GM18517 (cell line): ENCODE data around the gene ACSBG1.

Experiments
- ATAC-seq: cut with Tn5 transposase; IDR thresholded peaks from one replicate; pipeline ENCODE4 v1.9.1; 2021; ENCODE audit warnings: mild to moderate bottlenecking, moderate library complexity; ENCODE audit not compliant: unreplicated experiment

Gene ACSBG1

GRCh38 chr15:78133801-78134200, 100.6 kb downstream of the ACSBG1 start:
- ATAC-seq = no peak

GRCh38 chr15:78131295-78132061, 102.9 kb downstream of the ACSBG1 start, which contains the start of gene CIB2:
CIB2 (minus strand) TSS chr15:78131445; CDS start chr15:78131215, 230 bp downstream.
- ATAC-seq = peak; percentile 61

- peak; percentile 28 for ATAC-seq
Observed at GRCh38 chr15:78130466-78131294, 103.7 kb downstream of the ACSBG1 start.

GRCh38 chr15:78129751-78130287, 104.5 kb downstream of the ACSBG1 start:
- ATAC-seq = no peak

- no peak for ATAC-seq
Observed at GRCh38 chr15:78129077-78129750, 105.2 kb downstream of the ACSBG1 start.

GRCh38 chr15:78127882-78128281, 106.5 kb downstream of the ACSBG1 start:
- ATAC-seq = no peak

GRCh38 chr15:78125267-78125666, 109.1 kb downstream of the ACSBG1 start:
- ATAC-seq = no peak

- no peak for ATAC-seq
Observed at GRCh38 chr15:78120523-78120922, 113.8 kb downstream of the ACSBG1 start.
